GM23248 (cell line): ENCODE results near the gene DYNLT1.

Experiments
- EZH2 ChIP-seq: fragments of 200-600 bp; sonication (generic); IDR thresholded peaks from 2 replicates; pipeline ENCODE4 v1.6.1; 2018; ENCODE audit warnings: antibody characterized with exemption, mild to moderate bottlenecking; ENCODE audit not compliant: insufficient read depth, poor library complexity, severe bottlenecking
- EZH2phosphoT487 ChIP-seq: fragments of 200-600 bp; sonication (generic); IDR thresholded peaks from 2 replicates; pipeline ENCODE4 v1.6.1; 2018; ENCODE audit warnings: antibody characterized with exemption, moderate library complexity, mild to moderate bottlenecking, low read depth; ENCODE audit not compliant: insufficient read depth

- TF ChIP-seq EZH2phosphoT487 (no peak), EZH2 (no peak)
Measured at GRCh38 chr6:158619922-158620801, 24.4 kb downstream of the DYNLT1 start.
